Tongue (tissue), 2 donors: ENCODE measurements around the gene TPX2. TPM values are rescaled to one million over a fixed set of nuclear protein-coding genes. Genes with fewer than 3 reads are reported as not detected.

ENCODE experiments used
- DNase-seq: peaks from one replicate; pipeline ENCODE4 v3.0.0-alpha.2; 2015
- total RNA-seq: library from RNA; depleted of rRNA; stranded (reverse); fragments of >200 nt; gene quantifications from one replicate; pipeline ENCODE4 v1.2.3, GENCODE V29; 2014

TPX2 gene
- total RNA-seq, 1 donor from 2014 or later: 19.6 TPM

GRCh38 chr20:31831211-31831610, 92.1 kb downstream of the TPX2 start:
- no peak for DNase-seq

- no peak for DNase-seq
These were observed 92.7 kb downstream of the TPX2 start for GRCh38 chr20:31831771-31832306.

- peak; percentile 78 for DNase-seq
These were observed 94.2 kb downstream of the TPX2 start for GRCh38 chr20:31833130-31833930.

- DNase-seq: peak; percentile 50
These were observed 94.9 kb downstream of the TPX2 start for GRCh38 chr20:31833931-31834521.

- DNase-seq: no peak
These were observed 96.5 kb downstream of the TPX2 start for GRCh38 chr20:31835554-31835953.

GRCh38 chr20:31835977-31836852, 97.1 kb downstream of the TPX2 start:
- DNase-seq: peak; percentile 68

- no peak for DNase-seq
These were observed 97.9 kb downstream of the TPX2 start for GRCh38 chr20:31836853-31837608.

- DNase-seq: no peak
These were observed 98.9 kb downstream of the TPX2 start for GRCh38 chr20:31837896-31838397.

- no peak for DNase-seq
These were observed 99.7 kb downstream of the TPX2 start for GRCh38 chr20:31838646-31839292.

GRCh38 chr20:31839782-31840487, 100.8 kb downstream of the TPX2 start:
- DNase-seq: no peak

GRCh38 chr20:31840906-31841816, 102.1 kb downstream of the TPX2 start:
- DNase-seq: no peak

- no peak for DNase-seq
These were observed 102.8 kb downstream of the TPX2 start for GRCh38 chr20:31841928-31842327.

- DNase-seq: no peak
These were observed 103.5 kb downstream of the TPX2 start for GRCh38 chr20:31842471-31843157.

- DNase-seq: no peak
These were observed 104.2 kb downstream of the TPX2 start for GRCh38 chr20:31843288-31843687.

- DNase-seq: no peak
These were observed 104.8 kb downstream of the TPX2 start for GRCh38 chr20:31843881-31844280.

GRCh38 chr20:31844737-31845299, 105.7 kb downstream of the TPX2 start:
- DNase-seq: no peak

- peak; percentile 76 for DNase-seq
These were observed 106.3 kb downstream of the TPX2 start, which contains the start of gene FOXS1 for GRCh38 chr20:31845300-31845863. TSS of gene FOXS1 (minus strand) at chr20:31845604. CDS start at chr20:31845542, 62 bp downstream.

- DNase-seq: no peak
These were observed 107.7 kb downstream of the TPX2 start for GRCh38 chr20:31846793-31847138.
